HG03039 (cell line): ENCODE results near the gene PHRF1.

Experiments
- ATAC-seq: cut with Tn5 transposase; IDR thresholded peaks from one replicate; pipeline ENCODE4 v1.9.1; 2021; ENCODE audit warnings: mild to moderate bottlenecking, moderate library complexity; ENCODE audit not compliant: unreplicated experiment

PHRF1 gene

GRCh38 chr11:595400-595799 is 19.1 kb downstream of the PHRF1 start:
- ATAC-seq = no peak

- no peak for ATAC-seq
Measured at GRCh38 chr11:596374-596773, 20.1 kb downstream of the PHRF1 start.

DNA sequence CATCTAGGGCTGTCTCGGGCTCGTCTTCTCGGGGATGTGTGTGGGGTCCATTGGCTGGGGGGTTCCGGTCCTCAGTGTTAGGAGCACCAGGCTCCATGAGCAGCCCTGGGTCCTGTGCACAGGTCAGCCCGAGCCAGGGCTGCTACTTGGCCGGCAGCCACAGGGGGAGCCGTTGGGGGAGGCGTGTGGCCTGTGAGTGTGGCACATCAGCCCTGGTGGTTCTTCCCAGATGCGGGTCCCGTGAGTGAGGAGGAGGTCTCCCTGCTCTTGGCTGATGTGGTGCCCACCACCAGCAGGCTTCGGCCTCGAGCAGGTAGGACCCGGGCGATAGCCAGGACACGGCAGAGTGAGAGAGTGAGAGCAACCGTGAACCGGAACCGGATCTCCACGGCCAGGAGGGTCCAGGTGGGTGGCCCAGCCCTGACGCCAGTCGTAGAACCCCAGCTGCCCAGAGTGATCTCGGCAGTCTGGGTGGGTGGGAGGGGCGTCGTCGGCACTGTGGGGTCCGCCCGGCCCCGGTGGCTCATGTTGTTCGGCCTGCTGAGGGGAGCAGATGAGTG is 21.0 kb downstream of the PHRF1 start:
- no peak for ATAC-seq

- no peak for ATAC-seq
Measured at GRCh38 chr11:598005-598680, 21.9 kb downstream of the PHRF1 start.

- no peak for ATAC-seq
Measured at GRCh38 chr11:601573-602245, 25.4 kb downstream of the PHRF1 start.

- ATAC-seq = no peak
Measured at GRCh38 chr11:603154-603553, 26.9 kb downstream of the PHRF1 start.

GRCh38 chr11:605286-606129 is 29.2 kb downstream of the PHRF1 start:
- ATAC-seq = no peak

GRCh38 chr11:606245-606644 is 30.0 kb downstream of the PHRF1 start:
- ATAC-seq = no peak

DNA sequence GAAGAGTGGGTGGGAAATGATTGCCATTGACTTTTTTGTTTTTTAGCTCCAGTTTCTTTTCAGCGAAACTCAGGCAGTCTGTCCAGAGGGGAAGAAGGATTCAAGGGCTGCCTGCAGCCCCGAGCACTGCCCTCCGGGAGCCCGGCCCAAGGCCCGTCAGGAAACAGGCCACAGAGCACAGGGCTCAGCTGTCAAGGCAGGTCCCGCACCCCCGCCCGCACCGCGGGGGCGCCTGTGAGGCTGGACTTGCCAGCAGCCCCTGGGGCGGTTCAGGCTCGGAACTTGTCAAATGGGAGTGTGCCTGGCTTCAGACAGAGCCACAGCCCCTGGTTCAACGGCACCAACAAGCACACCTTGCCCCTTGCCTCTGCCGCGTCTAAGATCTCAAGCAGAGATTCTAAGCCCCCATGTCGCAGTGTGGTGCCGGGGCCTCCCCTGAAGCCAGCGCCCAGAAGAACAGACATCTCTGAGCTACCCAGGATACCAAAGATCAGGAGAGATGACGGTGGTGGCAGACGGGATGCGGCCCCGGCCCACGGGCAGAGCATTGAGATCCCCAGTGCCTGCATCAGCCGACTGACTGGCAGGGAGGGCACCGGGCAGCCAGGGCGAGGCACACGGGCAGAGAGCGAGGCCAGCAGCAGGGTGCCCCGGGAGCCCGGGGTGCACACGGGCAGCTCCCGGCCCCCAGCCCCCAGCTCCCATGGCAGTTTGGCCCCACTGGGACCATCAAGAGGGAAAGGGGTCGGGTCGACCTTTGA is 30.9 kb downstream of the PHRF1 start:
- no peak for ATAC-seq

- ATAC-seq = no peak
Measured at GRCh38 chr11:607971-608659, 31.8 kb downstream of the PHRF1 start.

GRCh38 chr11:608791-609251 is 32.6 kb downstream of the PHRF1 start:
- ATAC-seq = no peak

GRCh38 chr11:609341-609811 is 33.1 kb downstream of the PHRF1 start:
- ATAC-seq = no peak

- no peak for ATAC-seq
Measured at GRCh38 chr11:610146-610801, 34.0 kb downstream of the PHRF1 start.

DNA sequence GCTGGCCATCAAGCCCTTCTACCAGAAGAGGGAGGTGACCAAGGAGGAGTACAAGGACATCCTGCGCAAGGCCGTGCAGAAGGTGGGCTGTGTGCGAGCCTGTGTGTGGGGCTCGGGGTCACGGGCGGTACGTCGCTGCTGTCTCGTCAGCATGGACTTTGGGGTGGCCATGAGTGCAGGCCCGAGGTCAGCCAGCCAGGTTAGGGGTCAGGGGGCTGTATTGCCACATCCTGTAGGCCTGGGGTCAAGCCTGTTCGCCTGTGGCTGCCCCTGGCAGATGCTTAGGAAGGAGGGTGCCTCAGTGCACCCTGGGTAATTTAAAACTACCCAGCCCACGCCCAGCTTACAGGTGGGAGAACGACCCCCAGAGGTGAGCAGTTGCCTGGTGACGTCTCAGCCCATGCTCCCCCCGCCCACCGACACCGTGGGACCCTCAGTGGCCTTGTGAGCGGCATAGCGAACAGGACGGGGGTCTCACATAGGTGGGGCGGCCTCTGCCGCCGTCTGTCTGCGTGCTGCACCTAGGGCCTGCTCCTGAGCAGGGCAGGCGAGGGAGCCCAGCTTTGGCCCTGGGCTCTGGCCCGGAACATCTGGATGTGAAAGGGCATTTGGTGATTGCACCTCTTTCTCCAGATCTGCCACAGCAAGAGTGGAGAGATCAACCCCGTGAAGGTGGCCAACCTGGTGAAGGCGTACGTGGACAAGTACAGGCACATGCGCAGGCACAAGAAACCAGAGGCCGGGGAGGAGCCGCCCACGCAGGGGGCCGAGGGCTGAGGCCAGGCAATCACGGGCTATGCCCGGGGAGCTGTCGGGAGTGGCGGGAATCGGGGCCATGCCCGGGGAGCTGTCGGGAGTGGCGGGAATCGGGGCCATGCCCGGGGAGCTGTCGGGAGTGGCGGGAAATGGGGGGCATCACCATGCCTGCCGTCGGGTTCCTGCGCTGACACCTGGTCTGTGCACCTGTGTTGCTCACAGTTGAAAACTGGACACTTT is 35.0 kb downstream of the PHRF1 start:
- ATAC-seq = no peak

GRCh38 chr11:612201-612960 is 36.1 kb downstream of the PHRF1 start:
- no peak for ATAC-seq

- ATAC-seq = no peak
Measured at GRCh38 chr11:612961-613300, 36.7 kb downstream of the PHRF1 start.

DNA sequence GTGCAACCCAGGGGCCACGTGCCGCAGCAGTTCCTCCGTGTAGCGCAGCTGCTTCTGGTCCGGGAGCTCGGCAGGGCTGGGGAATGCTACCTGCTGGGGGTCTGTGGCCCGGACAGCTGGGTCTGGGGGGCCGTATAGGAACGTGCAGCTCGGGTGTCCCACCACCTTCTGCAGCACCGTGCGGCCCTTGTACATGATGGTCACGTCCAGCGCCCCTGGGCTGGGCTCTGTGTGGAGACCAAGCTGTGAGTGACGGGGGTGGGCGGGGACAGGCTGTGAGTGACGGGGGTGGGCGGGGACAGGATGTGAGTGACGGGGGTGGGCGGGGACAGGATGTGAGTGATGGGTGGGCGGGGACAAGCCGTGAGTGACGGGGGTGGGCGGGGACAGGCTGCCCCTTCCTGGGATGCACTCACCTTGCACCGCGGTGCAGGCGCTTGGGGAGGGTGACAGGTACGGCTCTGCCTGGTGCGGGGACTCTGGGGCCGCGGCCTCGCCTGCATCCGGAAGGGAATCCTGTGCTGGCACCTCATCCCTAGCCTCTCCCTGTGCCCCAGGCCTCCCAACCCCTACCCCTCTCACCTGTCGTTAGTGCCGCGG is 37.2 kb downstream of the PHRF1 start:
- ATAC-seq = no peak
